Measurements from ENCODE around the gene GJD3. TPM values are rescaled to one million over a fixed set of nuclear protein-coding genes. Genes with fewer than 3 reads are reported as not detected.
A peak's percentile ranks its signal among the peaks of the same experiment; 100 is the strongest.

The GJD3 gene
- total RNA-seq, 1 experiment from 2014 or later = 0.33 TPM

GRCh38 chr17:40354221-40355122 lies 10.1 kb downstream of the GJD3 start:
- ChIA-PET POLR2A (no interaction called here), CTCF (interaction anchor here (0.5 to 6.8 kb wide), 9 partner anchors 15 to 1667 kb away, joined by 3 to 81 read pairs (median 4); no protein-coding TSS in a partner anchor)
- in situ Hi-C loops (cut with HindIII; ENCODE audit: low pct_unique_long_range_greater_than_20kb, low sequenced_read_pairs) (loop anchor here (5.0 kb wide), 1 partner anchor 52 kb away; no protein-coding TSS in a partner anchor), intact Hi-C loops (cut with micrococcal nuclease; ENCODE audit: unreplicated experiment) (loop anchor here (1.0 to 5.0 kb wide), 2 partner anchors 51 to 178 kb away; no protein-coding TSS in a partner anchor)
- H3K4me3 ChIP-seq (ENCODE audit: low read depth in 2 of 2, low read length in 2 of 2) = no peak overlapping the region
- H3K36me3 ChIP-seq (ENCODE audit: control insufficient read depth, insufficient read depth, low read length) = 0 out of 2 replicates have a peak, but pooled peaks cover under 1% of the 10 kb centered on the region
- no TSS peak for BruUV-seq (replicated peaks)
- no peak for DNase-seq (ENCODE audit: low read depth, low spot score)
- no peaks in the 10 kb centered on the region for H3K9me3 ChIP-seq (ENCODE audit: control insufficient read depth, insufficient read depth, low read depth, low read length)
- H3K4me1 ChIP-seq (ENCODE audit: control insufficient read depth, insufficient read depth, low read length) = peaks cover 44% of the 10 kb centered on the region
- ATAC-seq = no peak
- no peaks in the 10 kb centered on the region for H3K27me3 ChIP-seq (ENCODE audit: control insufficient read depth, insufficient read depth, low read length)
- peak overlapping the region; percentile 40; the same call in 1 of the 2 replicates for H3K27ac ChIP-seq (ENCODE audit: low read length)
- no peak for TF ChIP-seq POLR2AphosphoS5 (IDR thresholded peaks at IDR 0.05; ENCODE audit: low read depth, low read length)
- TF ChIP-seq, protein P1, sequence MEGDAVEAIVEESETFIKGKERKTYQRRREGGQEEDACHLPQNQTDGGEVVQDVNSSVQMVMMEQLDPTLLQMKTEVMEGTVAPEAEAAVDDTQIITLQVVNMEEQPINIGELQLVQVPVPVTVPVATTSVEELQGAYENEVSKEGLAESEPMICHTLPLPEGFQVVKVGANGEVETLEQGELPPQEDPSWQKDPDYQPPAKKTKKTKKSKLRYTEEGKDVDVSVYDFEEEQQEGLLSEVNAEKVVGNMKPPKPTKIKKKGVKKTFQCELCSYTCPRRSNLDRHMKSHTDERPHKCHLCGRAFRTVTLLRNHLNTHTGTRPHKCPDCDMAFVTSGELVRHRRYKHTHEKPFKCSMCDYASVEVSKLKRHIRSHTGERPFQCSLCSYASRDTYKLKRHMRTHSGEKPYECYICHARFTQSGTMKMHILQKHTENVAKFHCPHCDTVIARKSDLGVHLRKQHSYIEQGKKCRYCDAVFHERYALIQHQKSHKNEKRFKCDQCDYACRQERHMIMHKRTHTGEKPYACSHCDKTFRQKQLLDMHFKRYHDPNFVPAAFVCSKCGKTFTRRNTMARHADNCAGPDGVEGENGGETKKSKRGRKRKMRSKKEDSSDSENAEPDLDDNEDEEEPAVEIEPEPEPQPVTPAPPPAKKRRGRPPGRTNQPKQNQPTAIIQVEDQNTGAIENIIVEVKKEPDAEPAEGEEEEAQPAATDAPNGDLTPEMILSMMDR (IDR thresholded peaks at IDR 0.05) = no peak
- TF ChIP-seq REST (IDR thresholded peaks at IDR 0.05; ENCODE audit: insufficient read depth in 1 of 2, low read depth in 2 of 2, low read length in 1 of 2) = no peak
- no peak for TF ChIP-seq TCF7L2 (IDR thresholded peaks at IDR 0.05; ENCODE audit: low read depth, low read length)
- TF ChIP-seq SIN3A (IDR thresholded peaks at IDR 0.05; ENCODE audit: borderline replicate concordance, insufficient read depth, low read depth, low read length) = no peak

DNA sequence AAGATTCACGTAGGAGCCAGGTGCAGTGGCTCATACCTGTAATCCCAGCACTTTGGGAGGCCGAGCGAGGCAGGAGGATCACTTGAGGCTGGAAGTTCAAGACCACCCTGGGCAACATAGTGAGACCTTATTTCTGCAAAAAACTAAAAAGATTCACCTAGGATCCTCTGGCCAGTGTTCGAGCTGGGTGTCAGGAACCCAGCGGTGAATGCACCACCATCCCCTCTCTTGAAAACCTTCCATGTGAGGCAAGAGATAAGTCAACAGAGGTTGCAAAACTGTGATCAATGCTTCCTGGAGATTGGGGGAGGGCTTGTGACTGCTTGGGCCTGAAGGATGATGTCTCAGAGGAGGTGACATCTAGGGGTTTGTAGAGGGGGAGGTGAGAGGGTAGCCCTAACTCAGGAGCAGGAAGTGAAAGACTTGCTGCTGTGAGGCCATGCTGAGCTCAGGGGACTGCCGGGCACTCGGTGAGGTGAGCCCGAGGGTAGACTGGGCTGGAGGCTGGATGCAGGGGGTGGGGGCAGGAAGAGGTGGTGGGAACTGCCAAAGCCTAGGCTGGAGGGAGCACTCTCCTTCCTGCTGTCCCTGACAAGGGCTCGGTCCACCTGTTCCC lies 11.7 kb downstream of the GJD3 start:
- Histone ChIP-seq H3K27ac (ENCODE audit: low read length) (no peak overlapping the region), H3K4me3 (ENCODE audit: low read depth in 2 of 2, low read length in 2 of 2) (no peak overlapping the region), H3K27me3 (ENCODE audit: control insufficient read depth, insufficient read depth, low read length) (no peaks in the 10 kb centered on the region), H3K4me1 (ENCODE audit: control insufficient read depth, insufficient read depth, low read length) (peaks cover 60% of the 10 kb centered on the region), H3K9me3 (ENCODE audit: control insufficient read depth, insufficient read depth, low read depth, low read length) (no peaks in the 10 kb centered on the region), H3K36me3 (ENCODE audit: control insufficient read depth, insufficient read depth, low read length) (0 out of 2 replicates have a peak, but pooled peaks cover 3% of the 10 kb centered on the region)
- in situ Hi-C loops (cut with HindIII; ENCODE audit: low pct_unique_long_range_greater_than_20kb, low sequenced_read_pairs) = loop anchor here (5.0 kb wide), 1 partner anchor 51 kb away; no protein-coding TSS in a partner anchor
- BruUV-seq (replicated peaks) = TSS peak; percentile 34
- ATAC-seq = no peak
- intact Hi-C loops (cut with micrococcal nuclease; ENCODE audit: unreplicated experiment) = no loop called here
- TF ChIP-seq, protein P1 (IDR thresholded peaks at IDR 0.05) = no peak
- TF ChIP-seq POLR2AphosphoS5 (IDR thresholded peaks at IDR 0.05; ENCODE audit: low read depth, low read length) = no peak
- no peak for DNase-seq (ENCODE audit: low read depth, low spot score)
- ChIA-PET CTCF (interaction anchor here (0.7 to 6.8 kb wide), 2 partner anchors 48 to 59 kb away, joined by 3 to 81 read pairs; no protein-coding TSS in a partner anchor), POLR2A (interaction anchor here (0.6 kb wide), 1 partner anchor 244 kb away, joined by 16 read pairs; no protein-coding TSS in a partner anchor)
